ENCODE measurements around the gene CD99L2. TPM values are rescaled to one million over a fixed set of nuclear protein-coding genes. Genes with fewer than 3 reads are reported as not detected.

The CD99L2 gene
- polyA plus RNA-seq, 1 donor, result 21.7 TPM

DNA sequence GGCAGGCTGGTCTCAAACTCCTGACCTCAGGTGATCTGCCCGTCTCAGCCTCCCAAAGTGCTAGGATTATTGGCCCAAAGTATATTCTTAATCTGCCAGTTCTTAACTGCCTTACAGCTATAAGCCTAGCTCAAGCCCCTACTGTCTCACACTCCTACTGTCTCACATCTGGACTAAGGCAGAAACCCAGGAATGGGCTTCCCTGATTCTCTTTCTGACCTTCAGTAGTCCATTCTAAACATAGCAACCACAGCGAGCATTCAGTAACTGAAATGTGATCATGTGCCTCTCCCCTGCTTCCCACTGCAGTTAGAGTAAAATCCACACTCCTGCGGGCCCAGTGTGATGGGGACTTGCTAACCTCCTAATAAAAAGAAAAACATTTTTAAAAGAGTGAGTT, 146.3 kb downstream of the CD99L2 start:
- DNase-seq, result no peak
- Histone ChIP-seq H3K27me3 (ENCODE audit: control insufficient read depth, insufficient read depth, low read length) (no peaks in the 10 kb centered on the region), H3K27ac (ENCODE audit: low read length) (no peak overlapping the region), H3K36me3 (ENCODE audit: control insufficient read depth, insufficient read depth, low read length) (peaks cover 18% of the 10 kb centered on the region), H3K4me1 (ENCODE audit: control insufficient read depth, insufficient read depth, low read length) (no peaks in the 10 kb centered on the region), H3K9me3 (ENCODE audit: control insufficient read depth, low read depth, low read length) (no peaks in the 10 kb centered on the region), H3K4me3 (ENCODE audit: low read length) (no peak overlapping the region)
- WGBS (ENCODE audit: insufficient coverage, low lambda C conversion rate), result no CpG with 5 or more reads among the region's 3 CpGs

- Histone ChIP-seq H3K27me3 (ENCODE audit: control insufficient read depth, insufficient read depth, low read length) (no peaks in the 10 kb centered on the region), H3K36me3 (ENCODE audit: control insufficient read depth, insufficient read depth, low read length) (peaks cover 55% of the 10 kb centered on the region), H3K4me1 (ENCODE audit: control insufficient read depth, insufficient read depth, low read length) (no peaks in the 10 kb centered on the region), H3K9me3 (ENCODE audit: control insufficient read depth, low read depth, low read length) (no peaks in the 10 kb centered on the region), H3K27ac (ENCODE audit: low read length) (no peak overlapping the region), H3K4me3 (ENCODE audit: low read length) (no peak overlapping the region)
- WGBS (ENCODE audit: insufficient coverage, low lambda C conversion rate), result no CpG with 5 or more reads among the region's 9 CpGs
- no peak for DNase-seq
Observed at GRCh38 chrX:150736475-150736874, 162.0 kb downstream of the CD99L2 start.

- WGBS (ENCODE audit: insufficient coverage, low lambda C conversion rate), result no CpG with 5 or more reads among the region's 3 CpGs
Observed at GRCh38 chrX:150731795-150732194, 166.7 kb downstream of the CD99L2 start.

DNA sequence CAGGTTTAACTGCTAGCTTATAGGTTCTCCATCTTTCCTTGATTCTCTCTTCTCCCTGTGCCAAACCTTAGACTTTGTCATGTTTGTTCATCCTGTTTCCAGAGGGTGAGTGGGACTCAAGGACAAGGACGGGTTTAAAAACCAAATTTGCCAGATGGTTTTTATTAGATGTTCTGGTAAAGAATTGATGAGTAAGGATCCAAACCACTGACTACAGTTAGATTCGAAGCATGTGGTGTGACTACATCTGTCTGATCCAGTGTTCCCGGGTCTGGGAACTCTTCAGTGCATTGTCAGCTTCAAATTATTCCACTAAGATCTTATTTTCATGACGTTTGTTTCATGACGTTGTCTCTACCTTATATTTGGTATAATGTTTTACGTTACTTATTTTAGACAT, 167.7 kb downstream of the CD99L2 start:
- Histone ChIP-seq H3K27ac (ENCODE audit: low read length) (no peak overlapping the region), H3K9me3 (ENCODE audit: control insufficient read depth, low read depth, low read length) (no peaks in the 10 kb centered on the region), H3K4me1 (ENCODE audit: control insufficient read depth, insufficient read depth, low read length) (no peaks in the 10 kb centered on the region), H3K4me3 (ENCODE audit: low read length) (no peak overlapping the region), H3K27me3 (ENCODE audit: control insufficient read depth, insufficient read depth, low read length) (no peaks in the 10 kb centered on the region), H3K36me3 (ENCODE audit: control insufficient read depth, insufficient read depth, low read length) (peaks cover 27% of the 10 kb centered on the region)
- DNase-seq, result no peak
- no CpG with 5 or more reads among the region's 6 CpGs for WGBS (ENCODE audit: insufficient coverage, low lambda C conversion rate)

More at GRCh38 chrX:150731795-150732194, 166.7 kb downstream of the CD99L2 start:
- no peak for DNase-seq
- Histone ChIP-seq H3K36me3 (ENCODE audit: control insufficient read depth, insufficient read depth, low read length) (peaks cover 30% of the 10 kb centered on the region), H3K9me3 (ENCODE audit: control insufficient read depth, low read depth, low read length) (no peaks in the 10 kb centered on the region), H3K4me3 (ENCODE audit: low read length) (no peak overlapping the region), H3K4me1 (ENCODE audit: control insufficient read depth, insufficient read depth, low read length) (no peaks in the 10 kb centered on the region), H3K27me3 (ENCODE audit: control insufficient read depth, insufficient read depth, low read length) (no peaks in the 10 kb centered on the region), H3K27ac (ENCODE audit: low read length) (no peak overlapping the region)

DNA sequence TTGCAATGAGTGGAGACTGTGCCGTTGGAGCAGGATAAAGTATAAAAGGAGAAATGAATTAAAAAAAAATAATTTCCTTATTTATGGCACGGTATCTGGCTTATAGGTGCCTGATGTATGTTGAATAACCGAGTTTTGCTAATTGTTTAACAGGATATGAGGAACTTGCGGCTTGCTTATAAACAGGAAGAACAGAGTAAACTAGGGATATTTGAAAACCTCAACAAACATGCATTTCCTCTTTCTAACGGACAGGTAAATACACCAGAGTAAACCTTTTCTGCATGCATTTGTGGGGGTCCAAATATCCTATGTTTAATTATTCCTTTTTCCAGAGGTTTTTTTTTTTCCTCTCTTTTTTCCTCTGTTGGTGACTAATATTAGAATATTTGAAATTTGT, 168.5 kb downstream of the CD99L2 start:
- Histone ChIP-seq H3K27ac (ENCODE audit: low read length) (no peak overlapping the region), H3K4me3 (ENCODE audit: low read length) (no peak overlapping the region), H3K9me3 (ENCODE audit: control insufficient read depth, low read depth, low read length) (no peaks in the 10 kb centered on the region), H3K36me3 (ENCODE audit: control insufficient read depth, insufficient read depth, low read length) (peaks cover 26% of the 10 kb centered on the region), H3K4me1 (ENCODE audit: control insufficient read depth, insufficient read depth, low read length) (no peaks in the 10 kb centered on the region), H3K27me3 (ENCODE audit: control insufficient read depth, insufficient read depth, low read length) (no peaks in the 10 kb centered on the region)
- no CpG with 5 or more reads among the region's 5 CpGs for WGBS (ENCODE audit: insufficient coverage, low lambda C conversion rate)
- no peak for DNase-seq

GRCh38 chrX:150719621-150720020, 178.8 kb downstream of the CD99L2 start:
- Histone ChIP-seq H3K36me3 (ENCODE audit: control insufficient read depth, insufficient read depth, low read length) (peaks cover 2% of the 10 kb centered on the region), H3K27ac (ENCODE audit: low read length) (no peak overlapping the region), H3K4me1 (ENCODE audit: control insufficient read depth, insufficient read depth, low read length) (no peaks in the 10 kb centered on the region), H3K9me3 (ENCODE audit: control insufficient read depth, low read depth, low read length) (no peaks in the 10 kb centered on the region), H3K4me3 (ENCODE audit: low read length) (no peak overlapping the region), H3K27me3 (ENCODE audit: control insufficient read depth, insufficient read depth, low read length) (no peaks in the 10 kb centered on the region)
- WGBS (ENCODE audit: insufficient coverage, low lambda C conversion rate), result no CpG with 5 or more reads among the region's 4 CpGs
- no peak for DNase-seq

Other genes with a start within 250 kb of the CD99L2 start
- gene MTMR1, start 205.3 kb downstream of the CD99L2 start, polyA plus RNA-seq, result 19.5 TPM
- gene HMGB3, start 84.7 kb upstream of the CD99L2 start, polyA plus RNA-seq, result 55.0 TPM